HG03025 (cell line): ENCODE results near the gene RAB4B.
"Not testable (repeated sequence)": the region's sequence is repeated elsewhere in the genome, so short reads cannot be mapped to it uniquely, and the experiment has no call there.

Experiments used
- ATAC-seq: cut with Tn5 transposase; IDR thresholded peaks from one replicate; pipeline ENCODE4 v1.9.1; 2021; ENCODE audit warnings: mild to moderate bottlenecking, moderate library complexity; ENCODE audit not compliant: unreplicated experiment, low FRiP score

RAB4B gene, protein sequence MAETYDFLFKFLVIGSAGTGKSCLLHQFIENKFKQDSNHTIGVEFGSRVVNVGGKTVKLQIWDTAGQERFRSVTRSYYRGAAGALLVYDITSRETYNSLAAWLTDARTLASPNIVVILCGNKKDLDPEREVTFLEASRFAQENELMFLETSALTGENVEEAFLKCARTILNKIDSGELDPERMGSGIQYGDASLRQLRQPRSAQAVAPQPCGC

DNA sequence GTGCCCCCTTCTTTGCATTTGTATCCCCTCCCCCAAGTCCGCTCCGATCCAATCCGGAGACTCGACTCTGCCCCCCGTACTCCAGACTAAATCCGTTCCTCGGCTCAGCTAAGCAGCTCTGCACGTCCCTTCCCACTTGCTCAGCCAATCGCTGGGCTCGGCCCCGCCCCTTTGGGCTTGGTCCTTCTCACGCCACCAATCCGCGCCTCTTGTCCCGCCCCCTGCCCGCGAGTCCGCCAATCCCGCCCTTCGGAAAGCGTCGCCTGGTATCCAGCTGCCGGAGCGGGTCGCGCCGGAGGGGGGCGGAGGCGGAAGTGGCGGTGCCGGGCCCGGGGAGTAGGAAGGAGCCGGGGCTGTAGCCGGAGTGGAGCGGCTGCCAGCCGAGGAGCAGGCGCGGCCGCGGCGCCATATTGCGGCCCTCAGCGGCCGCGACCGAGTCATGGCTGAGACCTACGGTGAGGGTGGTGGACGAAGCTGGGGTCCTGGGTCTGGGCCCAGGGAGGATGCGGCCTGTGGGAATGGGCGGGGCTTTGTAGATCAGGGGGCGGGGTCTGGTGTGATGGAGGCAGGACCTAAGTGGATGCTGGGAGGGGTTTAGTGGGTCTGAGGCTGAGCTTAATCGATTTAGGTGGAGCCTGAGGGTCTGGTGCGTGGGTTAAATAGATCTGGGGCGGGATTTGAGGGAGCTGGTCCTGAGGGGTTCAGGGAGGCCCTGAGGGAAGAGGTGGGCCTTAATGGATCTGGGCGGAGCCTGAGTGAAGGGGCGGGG, at the start of gene RAB4B:
Gene RAB4B (plus strand): TSS at position 311 of the 769 bp plus-strand sequence. CDS start 129 bp downstream, at position 440.
- ATAC-seq: peak; percentile 63

DNA sequence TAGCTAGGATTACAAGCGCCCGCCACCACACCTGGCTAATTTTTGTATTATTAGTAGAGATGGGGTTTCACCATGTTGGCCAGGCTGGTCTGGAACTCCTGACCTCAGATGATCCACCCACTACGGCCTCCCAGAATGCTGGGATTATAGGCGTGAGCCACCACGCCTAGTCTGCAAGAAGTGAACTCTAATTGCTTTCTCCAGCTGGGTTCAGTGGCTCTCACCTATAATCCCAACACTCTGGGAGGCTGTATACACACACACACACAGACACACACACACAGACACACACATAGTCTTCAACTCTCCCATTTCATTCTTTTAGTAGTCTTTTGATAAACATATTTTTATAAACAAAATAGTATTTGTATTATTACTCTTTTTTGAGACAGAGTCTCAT, 48.0 kb upstream of the RAB4B start:
- ATAC-seq: not testable (repeated sequence)

DNA sequence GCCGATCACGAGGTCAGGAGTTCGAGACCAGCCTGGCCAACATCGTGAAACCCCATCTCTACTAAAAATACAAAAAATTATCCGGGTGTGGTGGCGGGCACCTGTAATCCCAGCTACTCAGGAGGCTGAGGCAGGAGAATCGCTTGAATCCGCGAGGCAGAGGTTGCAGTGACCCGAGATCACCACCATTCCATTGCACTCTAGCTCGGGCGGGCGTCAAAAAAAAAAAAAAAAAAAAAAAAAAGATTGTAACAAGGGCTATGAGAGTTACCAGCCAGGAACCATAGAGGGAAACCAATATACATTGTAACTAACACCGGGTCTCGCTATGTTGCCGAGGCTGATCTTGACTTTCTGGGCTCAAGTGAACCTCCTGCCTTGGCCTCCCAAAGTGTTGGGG, 45.7 kb upstream of the RAB4B start:
- ATAC-seq: not testable (repeated sequence)

DNA sequence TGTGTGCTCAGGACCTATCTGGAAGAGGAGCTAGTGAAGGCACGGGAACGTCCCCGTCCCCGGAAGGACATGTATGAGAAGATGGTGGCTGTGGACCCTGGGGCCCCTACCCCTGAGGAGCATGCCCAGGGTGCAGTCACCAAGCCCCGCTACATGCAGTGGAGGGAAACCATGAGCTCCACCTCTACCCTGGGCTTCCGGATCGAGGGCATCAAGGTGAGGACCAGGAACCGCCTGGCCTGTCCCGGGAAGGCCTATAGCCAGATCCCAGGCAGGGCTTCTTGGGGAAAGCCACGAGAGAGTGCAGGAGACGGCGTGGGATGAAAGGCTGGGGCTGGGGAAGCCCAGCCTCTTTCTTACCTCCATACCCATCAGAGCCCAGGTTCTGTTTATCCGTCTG, 44.9 kb upstream of the RAB4B start:
- no peak for ATAC-seq

DNA sequence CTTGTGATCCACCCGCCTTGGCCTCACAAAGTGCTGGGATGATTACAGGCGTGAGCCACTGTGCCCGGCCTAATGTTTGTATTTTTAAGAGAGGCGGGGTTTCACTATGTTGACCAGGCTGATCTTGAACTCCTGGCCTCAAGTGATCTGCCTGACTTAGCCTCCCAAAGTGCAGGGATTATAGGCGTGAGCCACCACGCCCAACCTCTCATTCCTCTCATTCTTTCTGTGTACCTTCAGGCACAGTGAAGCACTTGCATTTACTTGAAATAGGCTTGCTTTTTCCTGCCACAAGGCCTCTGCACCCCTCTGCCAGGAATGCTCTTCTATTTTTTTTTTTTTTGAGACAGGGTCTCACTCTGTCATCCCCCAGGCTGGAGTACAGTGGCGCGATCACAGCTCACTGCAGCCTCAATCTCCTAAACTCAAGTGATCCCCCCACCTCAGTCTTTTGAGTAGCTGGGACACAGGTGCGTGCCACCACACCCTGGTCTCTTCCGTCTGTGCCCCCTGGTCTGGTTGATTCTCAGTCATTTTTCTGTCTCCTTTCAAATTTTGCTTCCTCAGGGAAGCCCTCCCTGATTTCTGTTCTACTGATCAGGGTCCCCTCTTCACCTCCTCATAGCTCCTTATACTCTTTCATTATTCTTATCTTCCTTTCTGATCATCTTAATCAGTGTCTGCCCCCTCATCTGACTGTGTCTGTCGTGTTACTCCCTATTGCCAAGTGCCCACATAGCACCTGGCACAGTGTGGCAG, 42.9 kb upstream of the RAB4B start:
- no peak for ATAC-seq

DNA sequence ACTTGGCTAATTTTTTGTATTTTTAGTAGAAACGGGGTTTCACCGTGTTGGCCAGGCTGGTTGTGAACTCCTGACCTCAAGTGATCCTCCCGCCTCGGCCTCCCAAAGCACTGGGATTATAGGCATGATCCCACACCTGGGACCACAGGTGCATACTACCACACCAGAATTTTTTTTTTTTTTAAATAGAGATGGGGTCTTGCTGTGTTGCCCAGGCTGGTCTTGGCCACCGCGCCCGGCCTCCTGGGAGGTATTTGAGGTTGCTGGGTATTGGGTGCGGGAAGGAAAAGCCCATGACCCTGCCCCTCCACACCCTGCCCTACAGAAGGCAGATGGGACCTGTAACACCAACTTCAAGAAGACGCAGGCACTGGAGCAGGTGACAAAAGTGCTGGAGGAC, 41.4 kb upstream of the RAB4B start:
- no peak for ATAC-seq

DNA sequence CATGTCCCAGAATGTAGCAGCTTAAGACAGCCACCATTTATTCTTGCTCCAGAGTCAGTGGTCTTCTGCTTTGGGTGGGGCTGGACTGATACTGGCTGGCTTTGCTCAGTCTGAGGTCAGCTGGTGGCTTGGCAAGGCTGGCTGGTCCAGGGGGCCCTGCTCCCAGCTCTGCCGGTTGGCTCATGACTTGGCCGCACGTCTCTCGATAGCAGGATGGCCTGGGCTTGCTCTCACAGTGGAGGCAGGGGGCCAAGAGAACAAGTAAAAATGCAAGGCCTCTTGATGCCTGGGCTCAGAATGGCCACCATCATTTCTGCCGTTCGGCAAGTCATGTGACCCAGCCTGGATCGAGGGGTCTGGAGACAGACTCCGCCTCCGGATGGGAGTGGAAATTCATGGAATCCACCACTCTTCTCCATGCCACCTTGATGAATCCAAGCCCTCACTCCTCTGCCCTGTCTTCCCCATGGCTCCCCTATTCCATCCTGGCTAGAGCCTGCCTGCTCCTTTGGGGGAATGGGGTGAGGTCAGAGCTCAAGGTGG, 40.9 kb upstream of the RAB4B start:
- ATAC-seq: no peak

DNA sequence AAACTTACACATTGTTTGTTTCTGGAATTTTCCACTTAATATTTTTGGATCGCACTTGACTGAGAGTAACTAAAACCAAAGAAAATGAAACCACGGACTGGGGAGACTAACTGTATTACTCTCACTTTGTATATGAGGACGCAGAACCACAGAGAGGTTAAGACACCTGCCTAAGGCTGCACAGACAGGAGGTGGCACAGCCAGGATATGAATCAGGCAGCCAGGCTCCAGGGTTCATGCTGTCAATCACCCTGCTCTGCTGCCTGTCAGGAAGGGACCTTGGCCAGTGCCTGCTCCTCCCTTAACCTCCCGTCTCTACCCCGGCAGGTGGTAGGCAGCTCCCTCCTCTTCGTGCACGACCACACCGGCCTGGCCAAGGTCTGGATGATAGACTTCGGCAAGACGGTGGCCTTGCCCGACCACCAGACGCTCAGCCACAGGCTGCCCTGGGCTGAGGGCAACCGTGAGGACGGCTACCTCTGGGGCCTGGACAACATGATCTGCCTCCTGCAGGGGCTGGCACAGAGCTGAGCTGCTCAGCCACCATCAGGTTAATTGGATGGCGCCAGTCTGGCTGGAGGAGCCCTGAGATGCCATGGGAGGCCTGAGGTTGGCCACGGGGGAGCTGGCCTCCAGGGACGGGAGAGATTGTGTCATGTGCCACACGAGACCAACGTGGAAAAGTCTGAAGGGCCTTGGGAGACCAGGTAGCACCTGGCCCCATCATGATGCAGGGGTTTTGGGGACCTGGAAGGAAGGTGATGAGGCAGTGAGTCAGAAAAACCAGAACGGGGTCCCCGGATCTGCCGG, 38.8 kb upstream of the RAB4B start:
- no peak for ATAC-seq

DNA sequence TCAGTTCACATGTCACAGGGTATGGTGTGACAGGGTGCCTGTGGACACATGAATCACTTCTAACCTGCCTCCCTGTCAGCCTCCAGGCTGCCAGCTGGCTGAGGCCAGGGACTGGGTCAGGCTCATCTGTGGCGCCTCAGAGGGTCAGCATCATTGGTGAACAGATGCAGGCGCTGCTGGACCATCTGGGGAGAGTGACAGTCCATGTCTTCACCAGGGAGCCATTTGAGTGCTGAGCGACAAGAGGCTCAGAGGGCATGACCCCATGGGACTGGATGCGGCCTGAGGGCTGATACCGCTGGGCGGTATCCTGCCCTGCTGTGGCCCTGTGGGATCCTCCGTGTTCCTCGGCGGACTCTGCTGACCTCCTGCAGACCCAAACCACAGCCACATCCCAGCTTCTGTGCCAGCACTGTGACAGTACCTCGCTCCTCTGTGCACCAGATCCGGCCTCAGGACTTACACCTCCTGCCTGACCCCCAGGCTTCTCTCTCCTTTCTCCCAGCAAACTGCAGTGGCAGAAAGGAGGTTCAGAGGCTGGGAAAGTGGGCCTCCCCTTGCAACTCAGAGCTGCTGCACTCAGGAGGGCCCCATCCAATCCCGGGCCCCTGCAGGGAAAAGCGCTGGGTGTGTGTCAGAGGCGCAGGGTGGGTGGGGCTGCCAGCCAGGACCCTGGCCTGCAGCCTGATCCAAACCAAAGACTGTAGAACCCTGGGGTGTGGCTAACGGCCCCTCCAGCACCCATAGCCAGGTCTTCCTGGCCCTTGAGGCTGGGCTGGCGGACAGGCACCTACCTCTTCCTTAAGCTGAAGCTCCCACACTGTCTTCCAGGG, 38.0 kb upstream of the RAB4B start:
- ATAC-seq: no peak

DNA sequence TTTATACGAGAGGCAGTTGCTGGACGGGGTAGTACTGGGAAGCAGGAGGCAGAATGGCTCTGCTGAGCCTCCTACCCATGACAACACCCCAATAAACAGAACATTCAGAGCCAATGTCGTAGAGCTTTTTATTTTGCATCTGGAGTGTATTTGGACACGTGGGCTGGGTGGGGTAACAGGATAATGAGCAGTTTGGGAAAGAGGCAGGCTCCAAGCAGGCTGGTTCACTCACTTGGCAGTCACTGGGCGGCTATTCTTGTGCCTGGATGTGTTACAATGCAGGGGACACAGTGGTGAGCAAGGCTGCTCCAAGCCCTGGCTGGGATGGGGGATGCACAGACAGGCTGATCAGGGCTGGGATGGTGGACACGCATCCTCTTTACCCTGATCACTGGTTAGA, 37.3 kb upstream of the RAB4B start:
- ATAC-seq: no peak

DNA sequence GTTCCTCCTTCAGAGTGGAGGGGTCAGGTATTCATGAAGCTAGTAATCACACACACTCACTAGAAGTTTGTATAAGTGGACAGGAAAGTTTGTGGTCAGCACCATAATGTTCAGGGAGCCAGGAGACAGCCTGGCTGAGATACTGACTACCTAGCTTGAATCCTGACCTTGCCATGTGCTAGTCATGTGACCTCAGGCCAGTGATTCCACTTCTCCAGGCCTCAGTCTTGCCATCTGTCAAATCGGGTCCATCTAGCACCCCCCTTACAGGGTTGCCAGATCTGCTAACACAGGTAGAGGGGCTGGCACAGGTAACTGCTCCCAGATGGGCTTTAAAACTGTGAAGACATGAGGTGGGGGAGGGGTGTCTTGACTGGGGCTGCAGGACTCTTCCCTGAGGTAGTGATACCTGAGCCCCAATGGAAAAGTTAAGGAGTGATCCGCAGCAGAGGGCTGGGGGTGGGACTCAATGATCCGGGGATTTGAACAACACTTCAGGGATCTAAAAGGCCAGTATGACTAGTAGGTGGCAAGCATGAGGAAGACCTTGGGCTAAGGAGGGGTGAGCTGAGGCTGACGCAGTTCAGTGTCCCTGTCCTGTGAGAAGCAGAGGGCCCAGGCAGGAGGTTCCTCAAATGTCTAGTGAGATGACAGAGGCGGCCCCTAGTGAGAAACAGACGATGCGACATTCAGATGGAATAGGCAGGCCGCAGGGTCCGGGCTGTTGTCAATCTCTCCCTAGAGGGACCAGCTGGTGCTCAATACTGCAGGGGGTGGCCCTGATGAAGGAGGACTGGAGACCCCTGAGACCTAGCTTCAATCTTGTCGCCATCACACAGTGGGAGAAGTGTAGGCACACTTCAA, 36.3 kb upstream of the RAB4B start:
- no peak for ATAC-seq

DNA sequence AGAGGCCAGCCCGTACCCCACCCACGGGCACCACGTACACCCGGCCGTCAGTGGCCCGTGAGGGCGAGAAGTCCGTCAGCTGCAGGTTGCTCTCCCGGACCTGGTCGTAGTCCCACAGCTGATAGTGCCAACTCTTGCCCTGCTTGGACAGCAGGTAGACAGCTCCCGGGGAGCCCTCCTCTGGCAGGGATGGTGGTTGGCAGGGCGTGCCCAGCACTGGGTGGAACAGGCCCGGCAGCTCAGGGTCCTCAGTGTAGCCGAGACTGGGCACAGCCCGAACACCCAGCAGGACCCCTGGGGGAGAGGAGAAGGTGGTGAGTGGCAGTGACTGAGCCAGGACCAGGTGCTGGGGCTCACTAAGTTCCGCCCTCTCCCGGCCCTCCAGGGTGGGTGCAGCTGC, 35.6 kb upstream of the RAB4B start:
- ATAC-seq: no peak

DNA sequence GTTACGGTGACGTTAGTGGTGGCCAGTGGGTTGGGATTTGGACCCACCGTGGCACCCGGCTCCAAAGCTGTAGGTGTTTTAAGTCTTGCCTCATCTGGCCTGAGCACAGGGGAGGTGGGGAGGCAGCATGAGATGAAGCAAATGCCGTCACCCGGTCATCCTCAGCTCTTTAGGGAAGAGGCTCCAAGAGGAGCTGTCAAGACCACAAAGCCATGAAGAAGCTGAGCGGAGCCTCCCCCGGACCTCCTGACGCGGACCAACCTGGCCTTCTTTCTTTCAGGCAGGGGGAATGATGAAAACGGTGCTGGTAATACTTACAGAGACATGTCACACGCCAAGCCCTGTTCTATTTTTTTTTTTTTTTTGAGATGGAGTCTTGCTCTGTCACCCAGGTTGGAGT, 35.2 kb upstream of the RAB4B start:
- no peak for ATAC-seq

DNA sequence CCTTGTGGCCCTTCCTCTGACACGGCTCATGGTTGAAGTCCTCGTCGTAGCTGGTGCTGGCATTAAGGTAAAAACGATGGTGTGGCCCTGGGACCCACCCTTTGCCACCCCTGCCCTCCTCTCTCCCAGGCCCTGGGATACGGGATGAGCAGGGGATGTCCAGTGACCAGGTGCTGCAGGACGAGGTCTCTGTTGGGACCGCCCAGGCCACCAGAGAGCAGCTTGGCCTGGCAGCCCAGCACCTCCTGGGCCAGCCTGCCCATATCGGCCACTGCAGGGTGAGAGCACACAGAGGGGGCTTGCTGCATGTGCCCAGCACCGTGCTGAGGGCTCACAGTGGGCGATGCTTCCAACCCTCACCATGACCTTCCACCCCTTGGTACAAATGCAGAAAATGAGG, 34.1 kb upstream of the RAB4B start:
- no peak for ATAC-seq

DNA sequence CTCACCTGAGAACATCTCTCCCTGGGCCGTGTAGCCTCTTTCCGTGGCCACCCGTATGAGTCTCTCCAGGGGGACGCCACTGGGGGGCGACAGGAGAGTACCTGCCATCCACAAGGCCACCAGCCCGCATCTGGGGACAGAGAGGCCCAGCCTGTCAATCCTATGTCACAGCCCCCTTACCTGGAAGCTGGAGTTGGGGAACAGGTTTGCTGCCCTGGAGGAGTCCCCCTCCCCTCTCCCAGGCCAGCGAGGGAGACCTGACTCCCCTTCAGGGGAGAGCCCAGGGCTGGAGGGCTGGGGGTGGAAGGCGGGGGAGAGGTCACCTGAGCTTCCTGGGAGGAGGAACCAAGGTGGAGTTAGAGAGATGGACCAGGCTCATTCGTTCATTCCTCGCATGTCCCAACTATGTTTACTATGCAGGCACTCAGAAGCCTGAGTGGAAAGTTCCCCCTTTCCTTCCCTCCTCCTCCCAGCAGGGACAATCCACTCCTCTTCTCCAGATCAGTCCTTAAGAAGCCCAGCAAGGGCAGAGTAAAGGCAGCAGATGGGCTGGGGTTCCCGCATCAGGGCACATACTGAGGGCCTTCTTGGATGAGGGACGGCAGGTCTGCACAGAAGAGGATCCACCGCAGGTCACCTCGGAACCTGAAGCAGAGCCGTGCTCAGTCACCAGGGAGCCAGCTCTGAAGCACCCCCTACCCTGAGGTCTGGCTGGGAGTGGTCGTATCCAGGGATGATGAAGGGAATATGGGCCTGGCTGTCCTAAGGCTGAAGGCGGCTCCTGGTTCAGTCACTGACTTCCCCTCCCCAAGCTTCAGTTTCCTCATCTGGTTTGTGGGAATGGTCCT, 33.3 kb upstream of the RAB4B start:
- ATAC-seq: no peak

DNA sequence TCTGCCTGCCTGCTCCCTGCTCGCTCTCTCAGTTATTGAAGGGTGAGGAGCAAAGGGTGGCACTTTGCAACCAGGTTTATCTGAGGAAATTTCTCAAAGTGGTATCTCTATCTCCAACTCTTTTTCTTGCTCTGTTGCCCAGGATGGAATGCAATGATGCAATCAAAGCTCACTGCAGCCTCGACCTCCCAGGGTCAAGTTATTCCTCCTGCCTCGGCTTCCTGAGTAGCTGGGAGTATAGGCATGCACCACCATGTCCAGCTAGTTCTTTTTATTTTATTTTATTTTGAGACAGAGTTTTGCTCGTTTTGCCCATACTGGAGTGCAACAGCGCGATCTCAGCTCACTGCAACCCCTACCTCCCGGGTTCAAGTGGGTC, 32.7 kb upstream of the RAB4B start:
- no peak for ATAC-seq

DNA sequence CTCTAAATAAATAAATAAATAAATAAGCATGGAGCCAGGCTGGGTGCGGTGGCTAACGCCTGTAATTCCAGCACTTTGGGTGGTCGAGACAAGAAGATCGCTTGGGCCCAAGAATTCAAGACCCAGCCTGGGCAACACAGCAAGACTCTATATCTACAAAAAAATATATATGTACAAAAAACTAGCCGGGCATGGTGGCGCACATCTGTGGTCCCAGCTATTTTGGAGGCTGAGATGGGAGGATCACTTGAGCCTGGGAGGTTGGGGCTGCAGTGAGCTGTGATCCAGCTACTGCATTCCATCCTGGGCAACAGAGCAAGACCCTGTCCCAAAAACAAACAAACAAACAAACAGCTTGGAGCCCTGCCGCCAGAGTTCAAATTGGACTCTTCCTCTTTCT, 30.5 kb upstream of the RAB4B start:
- ATAC-seq: no peak
